C4-2B (cell line): Measurements from ENCODE around the gene SLC8A1.

Experiments used
- H3K27ac ChIP-seq: fragments of 450-650 bp; 2 replicates; pipeline ENCODE4 v1.5.1; 2017
- CTCF ChIP-seq: fragments of 450-650 bp; conservative IDR thresholded peaks from 2 replicates; pipeline ENCODE4 v1.5.1; 2017; ENCODE audit warnings: mild to moderate bottlenecking
- ZFX ChIP-seq: fragments of 450-650 bp; IDR thresholded peaks from 2 replicates; pipeline ENCODE4 v1.6.1; 2017

The SLC8A1 gene

GRCh38 chr2:40372283-40372985 lies 79.5 kb downstream of the SLC8A1 start:
- no peak for TF ChIP-seq CTCF
- no peak overlapping the region for H3K27ac ChIP-seq

GRCh38 chr2:40371525-40372282 lies 80.2 kb downstream of the SLC8A1 start:
- TF ChIP-seq ZFX (no peak), CTCF (no peak)
- no peak overlapping the region for H3K27ac ChIP-seq

- no peak overlapping the region for H3K27ac ChIP-seq
- TF ChIP-seq CTCF, result no peak
- TF ChIP-seq ZFX, result no peak
Measured at GRCh38 chr2:40370007-40370395, 81.9 kb downstream of the SLC8A1 start.

GRCh38 chr2:40369267-40370006 lies 82.5 kb downstream of the SLC8A1 start:
- TF ChIP-seq CTCF (no peak), ZFX (no peak)
- no peak overlapping the region for H3K27ac ChIP-seq

GRCh38 chr2:40367652-40368051 lies 84.2 kb downstream of the SLC8A1 start:
- H3K27ac ChIP-seq, result no peak overlapping the region
- TF ChIP-seq CTCF, result no peak
- no peak for TF ChIP-seq ZFX

- H3K27ac ChIP-seq, result no peak overlapping the region
- TF ChIP-seq ZFX (no peak), CTCF (no peak)
Measured at GRCh38 chr2:40367032-40367431, 84.9 kb downstream of the SLC8A1 start.
